ENCODE measurements around the gene SCAMP4. TPM values are rescaled to one million over a fixed set of nuclear protein-coding genes. Genes with fewer than 3 reads are reported as not detected.

SCAMP4 gene
- total and polyA plus RNA-seq, 2 of the 13 experiments (the other 11 are each of a cell fraction or from before 2014, with no cell fraction given): 10.7 to 13.7 TPM

DNA sequence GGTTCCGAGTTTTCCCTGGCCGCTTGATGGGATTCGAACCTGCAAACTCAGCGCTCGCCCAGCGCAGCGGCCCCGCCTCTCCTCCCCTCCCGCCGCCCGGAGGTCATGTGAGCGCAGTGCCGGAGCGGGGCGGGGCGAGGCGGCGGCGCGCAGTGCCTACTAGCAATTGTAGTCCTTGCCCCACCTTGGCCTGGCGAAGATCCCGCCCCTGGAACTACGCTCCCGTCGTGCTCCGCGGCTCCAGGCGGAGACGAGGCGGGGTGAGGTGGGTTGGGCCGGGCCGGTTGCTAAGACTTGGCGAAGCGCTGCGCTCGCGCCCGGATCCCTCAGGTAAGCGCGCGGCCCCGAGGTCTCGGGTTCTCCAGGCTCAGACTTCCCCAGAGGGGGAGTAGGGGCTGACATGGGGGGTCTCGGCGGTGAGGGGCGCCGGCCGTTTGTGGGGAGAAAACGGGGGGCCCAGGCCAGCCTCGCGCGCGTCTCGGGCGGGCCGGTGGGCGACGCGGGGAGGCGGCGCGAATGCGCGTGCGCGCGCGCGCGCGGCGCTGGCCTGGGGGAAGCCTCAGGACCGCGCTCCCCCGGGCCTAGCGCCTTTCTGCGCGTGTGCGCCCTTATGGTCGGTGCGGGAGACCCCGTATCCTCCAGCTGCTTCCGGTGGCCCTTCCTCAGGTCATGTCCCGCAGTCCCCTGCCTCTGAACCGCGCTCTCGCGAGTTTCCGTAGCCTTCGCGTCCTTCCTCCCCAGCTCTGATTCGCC is at the start of gene SCAMP4, which contains the start of gene ADAT3 (continued):
- TF ChIP-seq ELF1 (CRISPR knock-in tag; IDR thresholded peaks at IDR 0.05) (peak; percentile 76), KLF6 (CRISPR knock-in tag; IDR thresholded peaks at IDR 0.05) (0 out of 2 replicates have a peak, but pooled peaks have one; percentile 38), JUND (CRISPR knock-in tag; IDR thresholded peaks at IDR 0.05) (no peak), EED (CRISPR knock-in tag; IDR thresholded peaks at IDR 0.05) (no peak), STAG1 (CRISPR knock-in tag; IDR thresholded peaks at IDR 0.05) (no peak), SOX5 (CRISPR knock-in tag; IDR thresholded peaks at IDR 0.05; ENCODE audit: borderline replicate concordance) (peak; percentile 34; the same call in 1 of the 2 replicates), ZNF432 (CRISPR knock-in tag; IDR thresholded peaks at IDR 0.05; ENCODE audit: borderline replicate concordance) (no peak), ZBTB3 (CRISPR knock-in tag; IDR thresholded peaks at IDR 0.05; ENCODE audit: borderline replicate concordance, low read depth) (0 out of 2 replicates have a peak, but pooled peaks have one; percentile 54), ZNF121 (CRISPR knock-in tag; IDR thresholded peaks at IDR 0.05) (no peak), HDAC1 (CRISPR knock-in tag; IDR thresholded peaks at IDR 0.05) (peak; percentile 54; the same call in 1 of the 2 replicates), ZNF326 (CRISPR knock-in tag; IDR thresholded peaks at IDR 0.05; ENCODE audit: borderline replicate concordance) (no peak), ZNF460 (CRISPR knock-in tag; IDR thresholded peaks at IDR 0.05; ENCODE audit: borderline replicate concordance) (no peak), RFX1 (IDR thresholded peaks at IDR 0.05) (peak; percentile 51; the same call in 1 of the 2 replicates), BORCS8-MEF2B (CRISPR knock-in tag; IDR thresholded peaks at IDR 0.05) (no peak), SP1 (IDR thresholded peaks at IDR 0.05) (no peak), SP1 (CRISPR knock-in tag; IDR thresholded peaks at IDR 0.05) (peak; percentile 90), HNRNPL (IDR thresholded peaks at IDR 0.05; ENCODE audit: low read depth, low read length) (0 out of 2 replicates have a peak, but pooled peaks have one; percentile 23), ZNF816 (CRISPR knock-in tag; IDR thresholded peaks at IDR 0.05; ENCODE audit: borderline replicate concordance) (no peak), ZNF550 (CRISPR knock-in tag; IDR thresholded peaks at IDR 0.05; ENCODE audit: borderline replicate concordance) (no peak), ZNF331 (CRISPR knock-in tag; IDR thresholded peaks at IDR 0.05) (peak; percentile 33; the same call in 1 of the 2 replicates), SUZ12 (IDR thresholded peaks at IDR 0.05; ENCODE audit: low read depth, low read length) (peak; percentile 86), KMT2B (CRISPR knock-in tag; IDR thresholded peaks at IDR 0.05) (peak; percentile 52; the same call in 1 of the 2 replicates), ZFAT (CRISPR knock-in tag; conservative IDR thresholded peaks at IDR 0.05) (no peak), ZNF101 (CRISPR knock-in tag; IDR thresholded peaks at IDR 0.05; ENCODE audit: borderline replicate concordance, low read depth) (no peak), ZNF260 (CRISPR knock-in tag; IDR thresholded peaks at IDR 0.05; ENCODE audit: borderline replicate concordance, low read depth) (no peak), HMG20A (CRISPR knock-in tag; IDR thresholded peaks at IDR 0.05; ENCODE audit: borderline replicate concordance) (0 out of 2 replicates have a peak, but pooled peaks have one; percentile 33), XRCC5 (optimal IDR thresholded peaks at IDR 0.05; ENCODE audit: low read length) (peak; percentile 84), ZNF776 (CRISPR knock-in tag; IDR thresholded peaks at IDR 0.05) (no peak), ZNF510 (CRISPR knock-in tag; IDR thresholded peaks at IDR 0.05; ENCODE audit: low read depth) (no peak), CC2D1A (CRISPR knock-in tag; IDR thresholded peaks at IDR 0.05) (no peak)
- TF ChIP-seq, protein P1, sequence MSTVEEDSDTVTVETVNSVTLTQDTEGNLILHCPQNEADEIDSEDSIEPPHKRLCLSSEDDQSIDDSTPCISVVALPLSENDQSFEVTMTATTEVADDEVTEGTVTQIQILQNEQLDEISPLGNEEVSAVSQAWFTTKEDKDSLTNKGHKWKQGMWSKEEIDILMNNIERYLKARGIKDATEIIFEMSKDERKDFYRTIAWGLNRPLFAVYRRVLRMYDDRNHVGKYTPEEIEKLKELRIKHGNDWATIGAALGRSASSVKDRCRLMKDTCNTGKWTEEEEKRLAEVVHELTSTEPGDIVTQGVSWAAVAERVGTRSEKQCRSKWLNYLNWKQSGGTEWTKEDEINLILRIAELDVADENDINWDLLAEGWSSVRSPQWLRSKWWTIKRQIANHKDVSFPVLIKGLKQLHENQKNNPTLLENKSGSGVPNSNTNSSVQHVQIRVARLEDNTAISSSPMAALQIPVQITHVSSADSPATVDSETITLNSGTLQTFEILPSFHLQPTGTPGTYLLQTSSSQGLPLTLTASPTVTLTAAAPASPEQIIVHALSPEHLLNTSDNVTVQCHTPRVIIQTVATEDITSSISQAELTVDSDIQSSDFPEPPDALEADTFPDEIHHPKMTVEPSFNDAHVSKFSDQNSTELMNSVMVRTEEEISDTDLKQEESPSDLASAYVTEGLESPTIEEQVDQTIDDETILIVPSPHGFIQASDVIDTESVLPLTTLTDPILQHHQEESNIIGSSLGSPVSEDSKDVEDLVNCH (CRISPR knock-in tag; IDR thresholded peaks at IDR 0.05): no peak
- TF ChIP-seq, protein P2, sequence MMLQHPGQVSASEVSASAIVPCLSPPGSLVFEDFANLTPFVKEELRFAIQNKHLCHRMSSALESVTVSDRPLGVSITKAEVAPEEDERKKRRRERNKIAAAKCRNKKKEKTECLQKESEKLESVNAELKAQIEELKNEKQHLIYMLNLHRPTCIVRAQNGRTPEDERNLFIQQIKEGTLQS (CRISPR knock-in tag; IDR thresholded peaks at IDR 0.05): no peak; the same call in 1 of the 2 replicates

All from HepG2 (cell line).